Stimulated activated naive CD4-positive, alpha-beta T cell (primary cell): Measurements from ENCODE around the gene ABCF1.

Source experiments
- DNase-seq, 6 experiments: peaks; one replicate each; lab custom pipeline; 2025; lab: John Stamatoyannopoulos, UW

ABCF1 gene

DNA sequence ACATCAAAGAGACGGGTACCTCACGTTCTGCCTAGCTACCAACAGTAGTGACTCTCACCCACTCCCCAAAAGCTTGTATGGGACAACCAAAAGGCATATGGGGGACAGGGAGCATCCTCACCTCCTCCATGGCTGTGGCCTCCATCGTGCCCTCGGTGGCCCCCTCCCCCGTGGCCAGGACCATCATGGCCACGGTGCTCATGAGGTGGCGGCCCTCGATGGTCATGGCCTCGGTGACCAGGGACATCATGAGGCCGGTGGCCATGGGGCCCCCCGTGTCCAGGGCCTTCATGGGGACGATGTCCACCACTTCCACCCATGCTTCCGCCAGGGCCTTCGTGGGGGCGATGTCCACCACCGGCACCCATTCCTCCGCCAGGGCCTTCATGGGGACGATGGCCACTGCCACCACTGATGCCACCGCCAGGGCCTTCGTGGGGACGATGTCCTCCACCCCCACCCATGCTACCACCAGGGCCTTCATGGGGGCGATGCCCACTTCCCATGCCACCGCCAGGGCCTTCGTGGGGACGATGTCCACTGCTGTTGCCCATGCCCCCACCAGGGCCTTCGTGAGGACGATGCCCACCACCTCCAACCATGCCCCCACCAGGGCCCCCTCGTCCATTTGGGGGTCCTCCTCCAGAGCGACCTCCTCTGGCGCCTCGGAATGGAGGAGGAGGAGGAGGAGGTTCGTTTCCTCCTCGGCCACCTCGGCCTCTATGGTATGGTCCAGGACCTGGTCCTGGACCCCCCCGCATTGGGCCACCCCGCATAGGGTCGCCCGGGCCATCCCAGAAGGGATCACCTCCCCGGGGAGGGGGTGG lies 30.8 kb downstream of the ABCF1 start:
- DNase-seq: no peak

DNA sequence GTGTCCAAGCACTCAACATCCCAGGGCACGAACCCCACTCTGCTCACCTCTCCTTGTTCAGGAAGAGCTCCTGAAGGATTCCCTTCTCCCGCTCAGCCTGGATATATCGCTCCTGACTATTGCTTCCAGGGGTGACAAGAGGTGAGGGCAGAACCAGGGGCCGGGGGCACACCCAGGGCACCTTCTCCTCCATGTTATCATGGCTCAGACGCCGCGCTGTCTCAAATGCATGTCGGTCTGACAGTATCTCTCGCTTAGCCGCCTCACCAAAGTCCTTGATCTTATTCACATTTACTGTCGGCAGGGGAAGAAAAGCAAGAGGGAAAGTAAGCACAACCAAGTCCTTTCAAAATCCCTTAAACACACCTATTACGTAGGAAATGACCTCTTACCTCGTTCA lies 32.7 kb downstream of the ABCF1 start:
- DNase-seq: no peak

DNA sequence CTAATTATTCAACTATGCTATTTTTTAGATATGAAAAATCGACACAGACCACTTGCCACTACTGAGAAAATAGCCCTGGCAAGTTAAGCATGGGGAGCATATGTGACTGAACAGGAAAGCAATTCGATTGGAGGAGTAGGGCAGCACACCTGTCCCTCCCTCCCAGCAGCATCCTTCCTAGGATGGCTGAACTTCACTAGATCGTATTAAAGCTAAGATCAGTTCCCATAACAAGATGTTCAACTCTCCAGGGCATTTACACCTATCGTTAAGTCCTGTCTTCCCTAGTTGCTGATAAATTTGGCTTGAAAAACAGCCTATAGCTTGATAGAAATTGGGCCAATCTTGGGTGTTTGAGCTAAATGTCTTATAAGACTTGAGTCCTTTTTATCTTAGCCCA lies 38.8 kb downstream of the ABCF1 start:
- DNase-seq: no peak

DNA sequence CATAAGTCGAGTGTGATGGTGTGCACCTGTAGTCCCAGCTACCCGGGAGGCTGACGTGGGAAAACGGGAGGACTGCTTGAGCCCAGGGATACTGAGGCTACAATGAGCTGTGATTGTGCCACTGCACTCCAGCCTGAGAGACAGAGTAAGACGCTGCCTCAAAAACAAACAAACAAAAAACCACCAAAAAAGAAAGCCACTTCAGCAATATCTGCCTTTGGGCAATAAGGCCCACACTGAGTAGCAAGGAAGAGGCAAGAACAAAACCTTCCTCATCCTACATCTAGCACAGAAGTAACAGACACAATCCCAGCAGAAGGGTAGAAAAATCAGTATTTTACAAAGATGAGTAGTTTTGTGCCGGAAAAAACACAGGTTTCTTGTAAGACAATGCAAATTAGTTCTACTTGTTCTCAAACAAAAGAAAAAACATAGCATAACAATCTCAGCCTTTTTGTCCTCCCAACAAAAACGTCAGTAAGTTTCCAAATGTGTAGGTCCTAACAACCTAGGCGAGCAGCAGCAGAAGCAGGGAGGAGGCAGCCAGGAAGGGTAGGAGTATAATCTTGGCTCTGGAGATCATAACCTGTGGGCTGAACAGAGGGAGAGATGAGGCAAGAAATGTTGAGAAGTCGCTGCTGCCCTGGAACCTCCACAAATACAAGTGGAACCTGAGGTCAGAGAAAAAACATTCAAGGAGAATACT lies 40.1 kb downstream of the ABCF1 start:
- no peak for DNase-seq

DNA sequence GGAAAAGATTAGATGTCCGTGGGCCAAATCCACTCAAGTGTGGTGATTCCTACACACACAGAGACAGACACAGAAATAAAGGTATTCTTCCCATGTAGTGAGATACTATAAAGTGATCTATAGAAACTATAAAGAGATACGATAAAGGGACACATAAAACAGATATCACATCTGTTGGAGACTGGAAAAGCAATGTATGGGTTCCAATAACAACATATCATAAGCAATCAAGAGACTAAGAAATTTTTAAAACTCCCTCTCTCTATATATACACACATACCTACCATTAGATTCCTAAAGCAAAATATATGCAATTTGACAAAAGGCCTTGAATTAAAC lies 40.6 kb downstream of the ABCF1 start:
- DNase-seq: no peak

DNA sequence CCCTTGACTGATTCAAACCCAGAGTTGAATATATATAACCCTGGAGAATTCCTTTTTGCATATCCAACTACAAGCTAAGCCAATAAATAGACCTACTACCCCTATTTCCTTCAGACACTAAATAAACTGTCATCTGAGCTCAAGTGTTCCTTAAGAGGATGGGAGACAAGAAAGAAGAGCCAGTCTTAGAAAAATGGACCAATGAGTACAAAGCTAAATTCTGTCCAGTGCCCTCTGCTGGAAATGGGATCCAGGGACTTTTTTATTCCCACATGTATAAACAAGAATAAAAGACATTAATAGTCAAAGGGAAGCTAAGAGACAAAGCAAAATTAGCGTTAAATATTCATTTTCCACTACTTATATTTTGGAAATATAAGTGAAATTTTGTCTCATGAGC lies 41.0 kb downstream of the ABCF1 start:
- no peak for DNase-seq

DNA sequence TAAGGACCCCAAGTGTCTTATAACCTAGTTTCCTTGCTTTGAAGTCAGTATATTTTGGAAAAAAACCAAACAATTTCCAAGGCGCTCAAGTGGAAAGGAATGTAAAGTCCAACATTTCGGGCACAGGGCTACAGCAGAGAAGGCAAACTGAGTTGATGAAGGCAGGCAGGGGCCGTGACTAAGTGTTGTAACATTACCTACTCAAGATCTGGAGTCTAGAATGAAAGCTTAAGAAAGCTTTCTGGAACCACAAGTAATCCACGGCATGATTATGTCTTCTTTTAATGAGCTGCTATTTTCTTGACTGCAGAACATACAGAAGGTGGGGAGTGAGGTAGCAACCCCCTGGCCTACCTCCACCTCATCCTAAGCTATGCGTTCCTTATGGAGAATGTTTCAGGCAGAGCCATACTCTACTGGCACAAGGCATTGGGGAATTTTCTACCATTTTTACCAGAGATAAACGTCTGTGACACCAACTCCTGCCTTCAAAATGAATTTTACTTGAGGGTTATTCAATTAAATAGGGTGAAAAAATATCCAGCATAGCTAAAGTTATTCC lies 41.5 kb downstream of the ABCF1 start:
- DNase-seq: no peak

DNA sequence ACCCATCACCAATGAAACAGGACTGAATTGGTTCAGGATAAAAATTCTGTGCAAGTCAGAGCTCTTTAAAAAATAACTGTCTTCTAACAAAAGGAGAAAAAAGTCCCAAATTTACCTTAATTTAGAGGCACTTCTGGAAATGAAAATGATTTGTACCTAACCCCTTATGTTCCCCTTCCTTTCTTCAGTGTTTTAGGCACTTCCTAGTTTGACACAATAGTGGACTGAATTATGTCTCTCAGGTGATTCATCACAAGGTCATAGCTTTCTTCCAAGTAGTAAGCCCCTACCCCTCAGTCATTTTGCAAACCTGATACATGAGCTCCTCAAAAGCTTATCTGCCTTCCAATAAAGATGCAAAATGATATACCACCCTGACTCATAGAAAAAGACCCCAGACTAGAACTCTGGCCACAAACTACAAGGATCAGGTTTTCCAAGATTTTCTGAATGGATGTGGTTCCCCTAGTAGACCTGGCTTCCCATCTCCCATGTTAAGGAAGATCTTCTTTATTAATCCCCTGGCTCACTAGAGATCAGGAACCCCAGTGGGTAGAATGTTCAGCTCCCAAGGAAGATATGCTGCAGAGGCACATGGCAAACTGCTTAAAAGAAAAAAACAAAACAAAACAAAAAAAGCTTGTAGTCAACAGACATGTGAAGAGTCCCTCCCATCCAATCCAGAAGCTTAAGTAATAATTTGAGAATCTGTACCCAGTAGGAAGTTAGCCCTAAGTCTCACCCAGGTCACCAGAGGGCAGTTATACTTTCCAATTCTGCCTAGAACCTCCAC lies 42.2 kb downstream of the ABCF1 start:
- no peak for DNase-seq

DNA sequence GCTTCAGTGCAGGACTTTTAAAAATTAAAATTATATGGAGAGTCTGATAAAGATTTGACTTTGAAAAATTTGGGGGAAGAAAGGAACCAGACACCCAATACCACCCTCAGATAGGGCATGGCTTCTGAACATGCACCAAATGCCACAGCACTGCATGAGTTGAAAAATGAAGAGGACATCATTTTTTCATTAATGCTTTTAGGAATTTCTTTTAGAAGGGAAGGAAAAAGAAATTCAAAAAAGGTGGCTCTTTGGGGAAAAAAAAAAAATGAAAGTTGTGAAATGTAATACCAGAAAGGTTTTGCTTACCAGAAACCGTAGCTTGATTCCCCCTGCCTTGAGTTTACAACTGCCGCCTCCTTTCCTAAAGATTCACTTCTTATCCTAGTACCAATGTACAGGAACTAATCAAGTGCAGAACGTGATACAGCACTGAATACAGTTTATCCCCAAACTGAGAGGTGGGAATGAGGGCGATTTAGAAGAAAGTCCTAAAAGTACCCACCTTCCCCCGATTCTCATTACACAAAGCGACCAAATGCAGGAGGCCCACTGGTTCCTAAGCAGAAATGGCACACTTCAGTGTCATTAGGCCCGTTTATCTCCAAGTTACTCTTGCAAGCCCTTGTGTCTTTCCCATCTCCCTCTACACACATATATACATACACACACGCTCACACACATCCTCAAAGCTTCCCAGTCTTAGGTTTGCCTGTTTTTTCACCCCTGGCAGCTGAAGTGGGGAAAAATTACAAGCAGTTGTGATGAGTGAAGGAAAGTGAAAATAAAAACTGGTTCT lies 43.0 kb downstream of the ABCF1 start:
- DNase-seq: no peak

DNA sequence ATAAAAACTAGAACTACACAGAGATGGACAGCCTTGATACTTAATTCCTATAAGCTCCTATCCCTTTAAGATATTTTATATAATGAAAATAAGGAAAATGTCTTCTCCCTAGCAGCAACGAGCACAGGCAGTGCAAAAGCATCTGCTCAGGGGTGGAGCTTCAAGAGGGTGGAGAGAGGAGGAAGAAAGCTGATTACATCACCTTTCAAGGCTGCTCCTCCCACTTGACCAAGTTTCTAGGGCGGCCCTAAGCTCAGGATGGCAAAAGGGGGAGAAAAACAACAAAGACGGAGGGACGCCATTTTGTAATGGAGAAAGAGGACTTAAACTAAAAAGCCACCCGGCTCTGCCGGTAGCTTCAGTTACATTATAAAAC lies 43.6 kb downstream of the ABCF1 start:
- DNase-seq: peak; percentile 56 to 93 (median 88)

DNA sequence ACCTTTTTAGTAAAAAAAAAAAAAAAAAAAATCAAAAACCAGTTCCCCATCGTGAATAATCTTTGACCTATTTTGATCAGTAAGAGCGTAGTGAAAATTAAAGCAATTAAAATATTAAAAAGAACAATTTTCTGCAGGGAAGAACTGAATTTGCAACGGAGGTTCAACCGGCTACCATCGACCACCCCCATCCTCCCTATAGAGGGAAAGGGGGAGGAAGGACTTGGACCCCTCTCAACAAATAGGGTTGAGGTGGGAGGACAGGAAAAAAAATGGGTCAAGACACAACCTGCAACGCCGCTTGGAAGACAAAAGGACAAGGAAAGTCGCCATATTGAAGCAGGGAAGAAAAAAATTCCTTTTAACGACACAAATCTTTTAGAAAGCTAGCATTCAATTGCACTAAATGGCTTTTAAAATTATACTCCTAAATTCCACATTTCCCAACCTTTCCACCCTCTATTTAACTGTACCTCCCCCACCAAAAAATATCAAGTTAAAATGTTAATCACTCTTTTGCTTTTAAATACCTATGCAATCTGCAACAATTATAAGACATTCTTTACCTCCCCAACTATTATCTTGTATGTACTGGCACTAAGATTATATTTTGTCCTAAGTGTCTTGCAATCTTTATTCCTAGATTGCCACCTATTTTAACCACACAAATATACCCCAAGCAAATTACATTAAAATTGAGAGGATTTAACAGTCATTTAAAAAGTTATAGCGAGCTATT lies 44.1 kb downstream of the ABCF1 start:
- DNase-seq: peak in 3 of 6 experiments; percentile 23 to 41 (median 27)

DNA sequence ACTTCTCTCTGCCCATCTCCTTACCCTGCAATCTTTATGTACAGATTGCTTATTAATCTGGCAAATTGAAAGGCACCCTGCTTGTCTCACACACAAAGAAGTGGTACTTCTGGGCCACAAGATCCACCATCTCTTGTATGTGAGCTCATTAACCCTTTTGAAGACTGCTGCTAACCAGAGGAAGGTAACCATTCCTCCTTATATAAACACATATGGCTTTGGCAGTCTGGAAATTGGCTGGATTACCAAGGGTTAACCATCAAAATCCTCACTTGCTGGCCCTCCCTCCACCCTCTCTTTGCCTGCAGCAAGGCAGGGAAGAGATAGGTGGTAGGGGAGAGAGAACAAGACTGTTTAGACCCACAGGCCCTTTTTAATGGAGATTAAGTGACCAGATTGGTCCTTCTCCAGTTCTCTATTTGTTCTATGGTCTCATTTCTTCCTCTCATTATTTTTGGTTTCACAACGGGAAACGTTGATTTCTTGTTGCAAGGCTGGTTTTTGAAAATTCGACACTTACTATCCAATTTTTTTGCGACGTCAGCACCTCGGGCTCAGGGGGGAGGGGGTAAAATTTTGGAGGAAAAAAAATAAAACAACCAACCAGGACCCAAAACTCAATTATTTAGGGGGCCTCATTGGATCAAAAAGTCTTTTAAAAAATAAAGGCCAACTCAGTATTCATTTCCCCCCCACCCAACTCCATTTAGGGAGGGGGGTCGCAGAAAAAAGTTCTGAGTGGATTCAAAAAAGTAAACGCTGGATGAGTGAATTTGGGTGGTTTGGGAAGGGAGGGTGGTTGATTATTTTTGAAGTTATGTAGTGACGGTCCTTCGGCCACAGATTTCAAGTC lies 44.9 kb downstream of the ABCF1 start:
- peak; percentile 22 to 80 (median 45) for DNase-seq

DNA sequence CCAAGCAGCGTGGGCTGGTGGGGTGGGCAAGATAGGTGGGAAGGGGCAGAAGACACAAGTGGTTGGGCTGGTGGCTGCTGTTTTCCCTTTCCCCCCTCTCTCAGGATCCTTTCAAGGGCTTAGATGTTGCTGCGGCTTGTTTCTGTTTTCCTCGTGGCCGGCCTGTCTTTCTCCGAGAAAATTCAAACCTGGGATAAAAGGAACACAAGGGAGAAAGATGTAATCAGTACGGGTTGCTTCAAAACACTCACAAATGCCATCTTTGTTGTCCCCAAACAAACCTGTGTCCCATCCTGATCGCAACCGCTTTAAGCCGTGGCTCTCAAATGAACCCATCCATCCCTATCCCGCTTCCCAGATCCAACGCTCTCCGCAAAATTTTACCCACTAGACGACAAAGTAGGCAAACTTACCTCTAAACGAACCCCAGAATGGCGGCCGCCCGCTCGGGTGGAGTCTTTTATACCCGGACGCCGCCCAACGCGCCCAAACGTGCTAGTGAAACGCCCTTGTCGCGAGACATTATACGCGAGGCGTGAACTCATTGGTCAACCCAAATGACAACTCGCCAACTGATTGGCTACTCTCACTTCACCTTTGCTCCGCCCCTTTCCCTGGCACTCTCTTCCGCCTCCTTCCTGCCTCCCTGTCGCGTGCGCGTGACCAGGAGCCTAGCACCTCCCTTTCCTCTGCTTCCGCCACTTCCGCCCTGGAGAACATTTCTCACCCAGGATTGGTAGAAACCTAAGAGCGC lies 45.7 kb downstream of the ABCF1 start, which contains the start of gene PPP1R10:
TSS of gene PPP1R10 (minus strand) at position 433 of the 754 bp plus-strand sequence. CDS start 7,299 bp downstream, outside the sequence.
- peak; percentile 91 to 100 (median 100) for DNase-seq

DNA sequence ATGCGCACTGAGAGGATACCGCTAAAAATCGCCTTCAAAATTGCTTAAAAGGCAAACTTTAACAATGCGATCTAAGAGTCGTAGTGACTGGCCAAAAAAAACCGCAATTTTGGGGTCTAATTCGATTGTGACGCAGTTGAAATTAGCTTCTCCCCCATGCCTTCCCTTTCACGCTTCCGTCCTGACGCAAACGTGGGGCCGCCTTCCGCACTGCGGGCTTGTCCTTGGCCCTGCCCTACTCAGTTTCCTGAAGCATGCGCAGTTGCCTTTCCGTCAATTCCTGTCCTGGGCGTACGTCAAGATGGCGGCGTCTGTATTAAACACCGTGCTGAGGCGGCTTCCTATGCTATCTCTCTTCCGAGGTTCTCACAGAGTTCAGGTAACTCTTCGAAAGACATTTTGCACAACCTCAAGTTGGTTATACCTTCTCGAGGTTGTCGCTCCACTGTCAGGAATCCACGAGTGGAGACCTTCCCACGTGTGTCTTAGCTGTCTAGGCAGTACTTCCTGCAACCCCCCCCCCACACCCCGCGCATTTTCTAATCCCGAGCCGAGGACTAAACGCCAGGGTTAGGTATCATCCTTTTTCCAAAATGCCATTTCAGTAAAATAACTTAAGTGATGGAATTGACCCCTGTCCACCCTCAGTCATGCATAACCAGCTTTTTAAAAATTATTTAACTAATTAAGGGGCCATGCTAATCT lies 46.5 kb downstream of the ABCF1 start, which contains the start of gene MRPS18B:
TSS of gene MRPS18B (plus strand) at position 276 of the 705 bp plus-strand sequence. CDS start at position 302, 26 bp downstream.
- DNase-seq: peak; percentile 91 to 100 (median 99)

DNA sequence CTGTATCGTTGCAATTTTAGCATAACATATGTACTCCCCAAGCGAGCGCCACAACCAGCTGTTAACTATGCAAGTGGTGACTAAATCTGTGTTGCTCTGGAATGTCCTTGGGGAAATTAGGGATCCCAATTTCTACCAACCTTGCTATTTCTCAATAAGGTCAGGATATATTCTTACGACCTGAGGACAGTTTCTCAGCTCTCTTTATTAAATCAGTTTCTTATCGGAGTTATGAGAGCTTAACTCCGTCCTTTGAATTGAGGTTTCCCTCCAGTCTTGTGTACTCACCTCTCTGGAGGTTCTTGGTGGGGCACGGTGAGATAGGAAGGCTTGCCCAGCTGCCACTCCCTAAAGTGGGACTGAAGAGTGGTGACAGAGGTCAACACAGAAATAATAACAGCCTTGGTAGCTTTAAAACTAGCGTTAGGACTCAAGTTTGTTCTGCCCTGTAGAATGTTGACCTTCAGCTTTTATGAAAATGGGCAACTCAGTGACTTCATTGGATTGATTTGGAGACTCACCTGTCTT lies 47.1 kb downstream of the ABCF1 start:
- peak in 1 of 6 experiments; percentile 38 for DNase-seq

DNA sequence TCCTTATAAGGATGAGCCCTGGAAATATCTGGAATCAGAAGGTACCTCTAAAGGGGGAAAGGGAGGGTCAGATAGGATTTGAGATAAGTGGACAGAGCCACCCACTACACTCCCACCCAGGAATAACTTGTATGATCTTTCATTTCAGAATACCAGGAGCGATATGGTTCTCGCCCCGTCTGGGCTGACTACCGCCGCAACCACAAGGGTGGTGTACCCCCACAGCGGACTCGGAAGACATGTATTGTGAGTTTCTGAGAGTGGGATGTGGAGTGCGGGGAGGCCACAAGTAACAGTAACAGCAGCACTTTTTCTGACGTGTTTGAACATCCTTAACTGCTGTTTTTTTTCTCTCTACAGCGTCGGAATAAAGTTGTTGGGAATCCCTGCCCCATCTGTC lies 48.3 kb downstream of the ABCF1 start:
- DNase-seq: no peak

DNA sequence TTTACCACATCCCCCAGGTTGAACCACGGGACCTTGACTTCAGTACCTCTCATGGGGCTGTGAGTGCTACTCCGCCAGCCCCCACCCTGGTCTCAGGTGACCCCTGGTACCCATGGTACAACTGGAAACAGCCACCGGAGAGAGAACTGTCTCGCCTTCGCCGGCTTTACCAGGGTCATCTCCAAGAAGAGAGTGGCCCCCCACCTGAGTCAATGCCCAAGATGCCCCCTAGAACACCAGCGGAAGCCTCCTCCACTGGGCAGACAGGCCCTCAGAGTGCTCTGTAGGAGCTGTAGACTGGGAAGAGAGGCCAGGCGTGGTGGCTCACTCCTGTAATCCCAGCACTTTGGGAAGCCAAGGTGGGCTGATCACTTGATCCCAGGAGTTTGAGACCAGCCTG lies 54.3 kb downstream of the ABCF1 start:
- no peak for DNase-seq
